Measurements from ENCODE around the gene CLPTM1L. TPM values are rescaled to one million over a fixed set of nuclear protein-coding genes. Genes with fewer than 3 reads are reported as not detected.

The CLPTM1L gene
- total and polyA plus RNA-seq, 2 donors from 2014 or later, result 96.6 to 135 TPM

GRCh38 chr5:1293416-1294205 lies 51.3 kb downstream of the CLPTM1L start:
- Histone ChIP-seq H3K9ac (ENCODE audit: low read length in 3 of 3) (no peak overlapping the region), H3K4me1 (ENCODE audit: control insufficient read depth in 2 of 3, insufficient read depth in 2 of 3, low read depth in 1 of 3, low read length in 3 of 3) (peaks cover 0 to 2% (median 0%) of the 10 kb centered on the region in 3 donors), H3K36me3 (ENCODE audit: control insufficient read depth in 2 of 3, insufficient read depth in 3 of 3, low read length in 3 of 3) (no peaks in the 10 kb centered on the region), H3K4me3 (ENCODE audit: low read length in 3 of 3) (no peak overlapping the region), H3K27ac (ENCODE audit: low read depth in 2 of 2, low read length in 2 of 2) (no peak overlapping the region), H3K9me3 (ENCODE audit: control insufficient read depth in 2 of 3, insufficient read depth in 1 of 3, low read length in 3 of 3) (no peaks in the 10 kb centered on the region), H3K27me3 (ENCODE audit: control insufficient read depth, insufficient read depth, low read length) (peaks cover 5% of the 10 kb centered on the region)
- FAIRE-seq (no peak), DNase-seq (peak in 2 of 5 donors; percentile 44 to 49)
- no peak for TF ChIP-seq CTCF (IDR thresholded peaks at IDR 0.05; ENCODE audit: borderline replicate concordance, extremely low read depth, insufficient read depth)
- intact Hi-C loops (cut with DNase I), result no loop called here

- no peak for TF ChIP-seq CTCF (IDR thresholded peaks at IDR 0.05; ENCODE audit: borderline replicate concordance, extremely low read depth, insufficient read depth)
- Histone ChIP-seq H3K9me3 (ENCODE audit: control insufficient read depth in 2 of 3, insufficient read depth in 1 of 3, low read length in 3 of 3) (no peaks in the 10 kb centered on the region), H3K27ac (ENCODE audit: low read depth in 2 of 2, low read length in 2 of 2) (no peak overlapping the region), H3K4me1 (ENCODE audit: control insufficient read depth in 2 of 3, insufficient read depth in 2 of 3, low read depth in 1 of 3, low read length in 3 of 3) (peaks cover 0 to 2% (median 0%) of the 10 kb centered on the region in 3 donors), H3K4me3 (ENCODE audit: low read length in 3 of 3) (no peak overlapping the region), H3K36me3 (ENCODE audit: control insufficient read depth in 2 of 3, insufficient read depth in 3 of 3, low read length in 3 of 3) (no peaks in the 10 kb centered on the region), H3K9ac (ENCODE audit: low read length in 3 of 3) (no peak overlapping the region), H3K27me3 (ENCODE audit: control insufficient read depth, insufficient read depth, low read length) (peaks cover 5% of the 10 kb centered on the region)
- intact Hi-C loops (cut with DNase I), result no loop called here
- DNase-seq (peak in 1 of 5 donors; percentile 63), FAIRE-seq (no peak)
Measured at GRCh38 chr5:1292846-1293415, 52.0 kb downstream of the CLPTM1L start.

GRCh38 chr5:1292139-1292538 lies 52.8 kb downstream of the CLPTM1L start:
- Histone ChIP-seq H3K4me3 (ENCODE audit: low read length in 3 of 3) (no peak overlapping the region), H3K4me1 (ENCODE audit: control insufficient read depth in 2 of 3, insufficient read depth in 2 of 3, low read depth in 1 of 3, low read length in 3 of 3) (peaks cover 0 to 2% (median 0%) of the 10 kb centered on the region in 3 donors), H3K9me3 (ENCODE audit: control insufficient read depth in 2 of 3, insufficient read depth in 1 of 3, low read length in 3 of 3) (no peaks in the 10 kb centered on the region), H3K27ac (ENCODE audit: low read depth in 2 of 2, low read length in 2 of 2) (no peak overlapping the region), H3K27me3 (ENCODE audit: control insufficient read depth, insufficient read depth, low read length) (peaks cover 5% of the 10 kb centered on the region), H3K36me3 (ENCODE audit: control insufficient read depth in 2 of 3, insufficient read depth in 3 of 3, low read length in 3 of 3) (no peaks in the 10 kb centered on the region), H3K9ac (ENCODE audit: low read length in 3 of 3) (no peak overlapping the region)
- no peak for FAIRE-seq
- peak in 1 of 5 donors; percentile 28 for DNase-seq
- intact Hi-C loops (cut with DNase I), result no loop called here
- no peak for TF ChIP-seq CTCF (IDR thresholded peaks at IDR 0.05; ENCODE audit: borderline replicate concordance, extremely low read depth, insufficient read depth)

Measured in kidney (tissue), 14 donors.